Left lung (tissue), 10 donors: ENCODE results near the gene VILL. TPM values are rescaled to one million over a fixed set of nuclear protein-coding genes. Genes with fewer than 3 reads are reported as not detected.

Source experiments
- ATAC-seq: fragments of 200-7000 bp; cut with Tn5 transposase; one replicate; pipeline ENCODE4 v1.9.1; 2020; ENCODE audit warnings: moderate library complexity
- DNase-seq, 4 donors: peaks; one replicate each; pipeline ENCODE4 v3.0.0-alpha.2; 2013 to 2020
- H3K27ac ChIP-seq, 2 donors: fragments of 200-600 bp; sonication (generic) in 1 of 2; one replicate each; pipeline versions ENCODE4 v1.5.0 to v1.8.0; 2020 to 2021
- H3K27me3 ChIP-seq, 2 donors: fragments of 200-600 bp; sonication (generic) in 1 of 2; one replicate each; pipeline versions ENCODE4 v1.5.0 to v1.8.0; 2020 to 2021
- H3K36me3 ChIP-seq, 2 donors: fragments of 200-600 bp; sonication (generic) in 1 of 2; one replicate each; pipeline versions ENCODE4 v1.5.0 to v1.8.0; 2020 to 2021
- H3K4me1 ChIP-seq, 2 donors: fragments of 200-600 bp; one replicate each; pipeline ENCODE4 v1.8.0; 2021
- H3K4me3 ChIP-seq, 2 donors: fragments of 200-600 bp; sonication (generic) in 1 of 2; one replicate each; pipeline versions ENCODE4 v1.5.0 to v1.8.0; 2020 to 2021; ENCODE audit warnings: mild to moderate bottlenecking in 1 of 2
- H3K9me3 ChIP-seq, 2 donors: fragments of 200-600 bp; sonication (generic) in 1 of 2; one replicate each; pipeline versions ENCODE4 v1.5.0 to v1.8.0; 2020 to 2021
- intact Hi-C, 2 donors: fragments of 100-400 bp; cut with DNase I; formaldehyde crosslinking; loops; one replicate each; pipeline versions ENCODE4 v1.11.2 to v1.14.2; 2022
- polyA plus RNA-seq, 6 donors: library from polyadenylated mRNA; unstranded; fragments of 120-200 nt; gene quantifications; one replicate each; pipeline ENCODE4 v1.2.1, GENCODE V29; 2013; ENCODE audit not compliant: insufficient read length in 6 of 6
- total RNA-seq, 2 donors: library from RNA; stranded (reverse); fragmentation: NEBNext Ultra II Directional; extraction: Animal tissue kit (Norgen Biotek cat#: 25700); gene quantifications; one replicate each; pipeline ENCODE4 v1.2.1, GENCODE V29; 2021
- TF ChIP-seq, protein P1 (sequence below), 2 donors: fragments of 200-600 bp; sonication (generic) in 1 of 2; IDR thresholded peaks; one replicate each; pipeline versions ENCODE4 v1.5.0 to v1.8.0; 2021; ENCODE audit warnings: antibody characterized with exemption in 2 of 2
- donor health status: DM: no; HTN: yes; CAD: no.
- donor health status: DM: no; HTN: no; CAD: no.

VILL gene
- total and polyA plus RNA-seq, 8 donors, result 19.5 to 36.9 (median 25.1) TPM

DNA sequence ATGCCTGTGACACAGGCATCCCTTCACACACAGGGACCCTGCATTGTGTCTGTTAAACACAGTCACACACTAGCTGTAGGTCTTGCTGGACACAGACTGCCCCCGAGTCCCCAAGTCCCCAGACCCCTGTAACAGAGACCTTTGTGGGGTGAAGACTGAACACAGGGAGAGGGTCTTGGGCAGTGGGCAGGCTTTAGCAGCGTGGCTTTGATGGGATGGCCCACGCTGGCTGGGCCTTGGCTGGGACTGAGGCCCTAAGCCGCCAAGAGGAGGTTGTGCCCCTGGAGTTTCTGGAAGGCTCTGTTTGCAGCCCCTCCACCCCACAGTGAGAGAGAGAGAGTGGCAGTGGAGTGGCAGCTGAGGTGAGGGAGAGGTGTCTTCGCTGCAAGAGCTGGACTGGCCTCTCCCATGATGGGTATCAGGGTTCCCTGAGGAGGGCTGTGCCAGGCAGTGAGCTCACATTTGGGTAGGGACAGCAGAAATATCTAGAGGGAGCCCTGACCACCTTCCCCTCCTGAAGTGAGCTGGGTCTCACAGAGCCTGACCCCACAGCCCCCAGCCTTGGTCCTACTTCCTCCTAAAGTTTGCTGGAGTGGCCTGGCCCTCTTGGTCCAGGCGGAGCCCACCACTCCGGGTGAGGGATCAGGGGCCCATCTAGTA lies 635 bp upstream of the VILL start:
- TF ChIP-seq, protein P1, sequence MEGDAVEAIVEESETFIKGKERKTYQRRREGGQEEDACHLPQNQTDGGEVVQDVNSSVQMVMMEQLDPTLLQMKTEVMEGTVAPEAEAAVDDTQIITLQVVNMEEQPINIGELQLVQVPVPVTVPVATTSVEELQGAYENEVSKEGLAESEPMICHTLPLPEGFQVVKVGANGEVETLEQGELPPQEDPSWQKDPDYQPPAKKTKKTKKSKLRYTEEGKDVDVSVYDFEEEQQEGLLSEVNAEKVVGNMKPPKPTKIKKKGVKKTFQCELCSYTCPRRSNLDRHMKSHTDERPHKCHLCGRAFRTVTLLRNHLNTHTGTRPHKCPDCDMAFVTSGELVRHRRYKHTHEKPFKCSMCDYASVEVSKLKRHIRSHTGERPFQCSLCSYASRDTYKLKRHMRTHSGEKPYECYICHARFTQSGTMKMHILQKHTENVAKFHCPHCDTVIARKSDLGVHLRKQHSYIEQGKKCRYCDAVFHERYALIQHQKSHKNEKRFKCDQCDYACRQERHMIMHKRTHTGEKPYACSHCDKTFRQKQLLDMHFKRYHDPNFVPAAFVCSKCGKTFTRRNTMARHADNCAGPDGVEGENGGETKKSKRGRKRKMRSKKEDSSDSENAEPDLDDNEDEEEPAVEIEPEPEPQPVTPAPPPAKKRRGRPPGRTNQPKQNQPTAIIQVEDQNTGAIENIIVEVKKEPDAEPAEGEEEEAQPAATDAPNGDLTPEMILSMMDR (IDR thresholded peaks at IDR 0.05), result no peak
- no peaks in the 10 kb centered on the region for H3K27me3 ChIP-seq
- peaks cover 7 to 77% of the 10 kb centered on the region in 2 donors for H3K4me1 ChIP-seq
- DNase-seq (peak in 1 of 4 donors; percentile 33), ATAC-seq (no peak)
- no peaks in the 10 kb centered on the region for H3K9me3 ChIP-seq
- intact Hi-C loops, result no loop called here
- H3K27ac ChIP-seq, result no peak overlapping the region
- peak overlapping the region in 1 of 2 donors; percentile 16 for H3K4me3 ChIP-seq
- H3K36me3 ChIP-seq, result no peaks in the 10 kb centered on the region

DNA sequence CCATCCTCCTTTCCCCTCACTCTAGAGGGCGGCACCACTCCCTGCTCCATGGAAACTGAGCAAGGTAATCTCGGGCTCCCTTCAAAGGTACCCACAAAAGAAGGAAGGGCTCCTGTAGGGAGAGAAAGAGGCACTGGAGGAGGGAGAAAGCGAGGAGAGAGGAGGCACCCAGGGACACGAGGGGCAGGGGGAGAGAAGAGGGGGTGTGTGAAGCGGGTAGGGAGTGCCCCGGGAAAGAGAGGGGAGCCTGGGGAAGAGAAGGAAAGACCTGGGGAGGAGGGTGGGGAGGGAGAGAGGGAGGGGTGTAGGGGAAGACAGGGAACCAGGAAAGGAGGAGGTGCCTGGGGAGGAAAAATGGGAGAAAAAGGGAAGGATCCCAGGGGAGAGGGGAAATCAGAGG lies 523 bp downstream of the VILL start:
- Histone ChIP-seq H3K4me1 (peaks cover 3 to 77% of the 10 kb centered on the region in 2 donors), H3K36me3 (no peaks in the 10 kb centered on the region), H3K9me3 (no peaks in the 10 kb centered on the region), H3K27ac (peak overlapping the region in 1 of 2 donors; percentile 48), H3K4me3 (peak overlapping the region in 1 of 2 donors; percentile 16), H3K27me3 (no peaks in the 10 kb centered on the region)
- TF ChIP-seq, protein P1 (IDR thresholded peaks at IDR 0.05), result no peak
- DNase-seq, result no peak
- ATAC-seq, result peak; percentile 3
- intact Hi-C loops, result no loop called here

DNA sequence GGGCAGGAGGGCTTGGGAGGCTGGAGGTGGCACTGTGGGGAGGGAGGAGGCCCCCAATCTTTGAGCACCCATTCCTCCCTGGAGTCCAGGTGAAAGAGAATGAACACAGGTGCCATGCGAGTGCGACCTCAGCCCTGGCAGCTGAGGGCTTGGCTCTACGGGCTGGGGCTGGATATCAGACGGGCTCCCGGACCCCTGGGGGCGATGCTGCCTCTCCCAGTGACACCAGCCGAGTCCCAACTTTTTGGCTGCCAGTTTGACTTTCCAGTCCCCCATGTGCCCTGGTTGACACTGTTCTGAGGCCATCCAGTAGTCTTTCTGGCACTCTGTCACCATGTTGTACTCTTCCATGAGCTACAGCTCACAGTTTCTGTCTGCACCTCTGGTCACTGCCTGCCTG lies 1.2 kb downstream of the VILL start:
- peak overlapping the region in 1 of 2 donors; percentile 16 for H3K4me3 ChIP-seq

DNA sequence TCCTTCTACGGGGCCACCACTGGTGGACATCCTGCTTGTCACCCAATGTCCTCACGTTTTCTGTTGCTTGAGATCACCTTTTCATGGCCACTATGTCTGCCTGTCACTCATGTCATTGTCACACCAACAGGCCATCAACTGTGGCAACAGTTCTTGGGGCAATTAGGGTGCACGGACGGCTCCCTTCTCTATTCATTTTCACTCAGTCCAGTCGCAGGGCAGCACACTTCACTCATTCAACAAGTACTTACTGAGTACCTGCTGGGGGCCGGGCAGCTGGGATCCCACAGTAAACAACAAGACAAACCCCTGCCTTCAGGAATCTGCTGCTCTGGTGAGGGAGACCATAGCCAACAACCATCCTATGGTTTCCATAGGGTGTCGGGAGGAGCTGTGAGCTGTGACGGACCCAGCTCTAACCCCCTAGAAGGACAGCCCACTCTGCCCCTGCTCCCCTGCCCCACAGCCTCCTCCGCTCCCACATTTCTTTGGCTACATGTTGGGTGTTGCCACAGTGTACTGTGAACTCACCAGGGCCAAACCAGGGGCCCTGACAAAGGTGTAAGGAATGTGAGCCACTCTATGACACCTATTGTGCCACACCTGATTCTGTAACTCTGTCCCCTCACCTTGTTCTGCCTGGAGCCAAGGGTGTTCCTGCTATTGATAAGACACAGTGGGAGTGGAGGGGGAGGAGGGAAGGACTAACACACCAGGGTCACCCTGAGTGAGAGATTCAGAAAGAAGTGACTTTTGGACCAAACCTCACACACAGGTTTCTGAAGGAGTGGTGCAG lies 1.9 kb downstream of the VILL start:
- peak; percentile 43 for ATAC-seq
- DNase-seq, result no peak
- peaks cover 0 to 78% of the 10 kb centered on the region in 2 donors for H3K4me1 ChIP-seq
- peaks cover 0 to 2% of the 10 kb centered on the region in 2 donors for H3K36me3 ChIP-seq
- intact Hi-C loops, result no loop called here
- TF ChIP-seq, protein P1 (IDR thresholded peaks at IDR 0.05), result no peak
- H3K4me3 ChIP-seq, result no peak overlapping the region
- peak overlapping the region; percentile 56 to 92 for H3K27ac ChIP-seq
- no peaks in the 10 kb centered on the region for H3K9me3 ChIP-seq
- H3K27me3 ChIP-seq, result no peaks in the 10 kb centered on the region

More for the DNA sequence above, 1.2 kb downstream of the VILL start:
- intact Hi-C loops, result no loop called here
- Histone ChIP-seq H3K27ac (peak overlapping the region; percentile 56 to 92), H3K9me3 (no peaks in the 10 kb centered on the region), H3K36me3 (no peaks in the 10 kb centered on the region), H3K4me1 (peaks cover 3 to 77% of the 10 kb centered on the region in 2 donors), H3K27me3 (no peaks in the 10 kb centered on the region)
- ATAC-seq (no peak), DNase-seq (no peak)
- TF ChIP-seq, protein P1 (IDR thresholded peaks at IDR 0.05), result no peak

DNA sequence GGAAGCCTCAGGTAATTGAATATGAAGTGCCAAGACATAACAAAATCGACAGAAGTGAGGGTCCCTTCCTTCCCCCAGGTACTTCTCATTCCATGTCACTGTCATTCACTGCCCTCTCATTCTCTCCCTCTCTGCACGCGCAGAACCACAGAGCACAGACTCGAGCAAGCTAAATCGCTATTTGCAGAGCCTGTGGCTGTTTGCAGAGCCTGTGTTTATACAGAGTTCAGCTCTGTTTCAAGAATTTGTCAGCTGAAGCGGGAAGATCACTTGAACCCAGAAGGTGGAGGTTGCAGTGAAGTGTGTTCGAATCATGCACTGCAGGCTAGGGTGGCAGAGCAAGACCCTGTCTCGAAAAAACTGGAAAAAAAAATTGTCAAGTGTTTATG lies 2.5 kb downstream of the VILL start:
- no peak overlapping the region for H3K4me3 ChIP-seq
- H3K4me1 ChIP-seq, result peaks cover under 1 to 81% of the 10 kb centered on the region in 2 donors
- no peak for DNase-seq
- no peaks in the 10 kb centered on the region for H3K27me3 ChIP-seq
- TF ChIP-seq, protein P1 (IDR thresholded peaks at IDR 0.05), result no peak
- peak overlapping the region in 1 of 2 donors; percentile 92 for H3K27ac ChIP-seq
- H3K9me3 ChIP-seq, result no peaks in the 10 kb centered on the region
- no peak for ATAC-seq
- peaks cover 0 to 8% of the 10 kb centered on the region in 2 donors for H3K36me3 ChIP-seq
- intact Hi-C loops, result no loop called here
